GM21717 (cell line): ENCODE data around the gene CD247.

ENCODE experiments used
- ATAC-seq: cut with Tn5 transposase; IDR thresholded peaks from one replicate; pipeline ENCODE4 v1.9.1; 2021; ENCODE audit warnings: mild to moderate bottlenecking, moderate library complexity; ENCODE audit not compliant: unreplicated experiment

The CD247 gene

GRCh38 chr1:167489571-167490340 is 28.6 kb downstream of the CD247 start:
- ATAC-seq: no peak

- no peak for ATAC-seq
Observed at GRCh38 chr1:167488786-167489185, 29.5 kb downstream of the CD247 start.

DNA sequence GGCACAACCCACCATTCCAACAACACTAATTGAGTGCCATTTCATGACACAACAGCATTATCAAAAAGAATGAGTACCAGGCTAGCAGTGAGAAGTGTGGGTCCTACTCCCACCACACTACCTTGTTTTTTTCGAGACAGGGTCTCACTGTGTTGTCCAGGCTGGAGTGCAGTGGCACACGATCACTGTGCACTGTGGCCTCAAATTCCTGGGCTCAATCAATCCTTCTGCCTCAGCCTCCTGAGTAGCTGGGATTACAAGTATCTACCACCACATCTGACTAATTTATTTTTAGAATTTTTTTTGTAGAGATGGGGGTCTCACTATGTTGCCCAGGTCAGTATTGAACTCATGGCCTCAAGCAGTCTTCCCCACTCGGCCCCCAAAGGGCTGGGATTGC is 30.7 kb downstream of the CD247 start:
- ATAC-seq: no peak

GRCh38 chr1:167486090-167486824 is 32.1 kb downstream of the CD247 start:
- ATAC-seq: no peak

DNA sequence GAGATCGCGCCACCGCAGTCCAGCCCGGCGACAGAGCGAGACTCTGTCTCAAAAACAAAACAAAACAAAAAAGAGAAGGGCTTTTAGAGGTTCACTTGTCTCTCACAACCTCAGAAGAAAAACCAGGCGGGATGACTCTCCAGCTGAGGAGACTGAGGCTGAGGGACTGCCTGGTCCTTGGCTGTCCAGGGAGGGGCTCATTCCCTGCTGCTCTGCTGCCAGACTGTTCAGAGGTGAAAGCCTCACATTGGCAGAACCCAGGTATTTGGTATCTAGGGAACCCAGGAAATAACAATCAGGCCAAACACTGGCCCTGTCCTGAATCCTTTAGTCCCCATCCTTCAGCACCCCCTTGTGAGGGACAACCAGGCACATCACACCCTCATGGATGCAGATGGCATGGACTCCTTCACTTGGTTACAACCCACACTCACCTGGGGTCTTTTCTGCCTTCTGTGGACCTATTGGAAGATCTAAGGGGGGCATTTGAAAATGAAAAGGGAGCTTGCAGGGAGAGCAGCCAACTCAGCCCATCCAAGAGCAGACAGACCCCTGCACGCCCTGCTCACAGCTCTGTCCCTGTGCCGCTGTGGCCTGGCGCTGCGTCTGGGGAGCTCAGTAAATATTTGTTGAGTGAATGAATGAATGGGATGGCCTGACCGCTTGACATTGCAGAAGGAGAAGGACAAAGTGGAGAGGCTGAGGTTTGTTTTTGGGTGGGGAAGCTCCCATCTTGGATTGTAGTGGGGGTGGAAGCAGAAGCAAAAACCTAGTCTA is 33.4 kb downstream of the CD247 start:
- no peak for ATAC-seq

DNA sequence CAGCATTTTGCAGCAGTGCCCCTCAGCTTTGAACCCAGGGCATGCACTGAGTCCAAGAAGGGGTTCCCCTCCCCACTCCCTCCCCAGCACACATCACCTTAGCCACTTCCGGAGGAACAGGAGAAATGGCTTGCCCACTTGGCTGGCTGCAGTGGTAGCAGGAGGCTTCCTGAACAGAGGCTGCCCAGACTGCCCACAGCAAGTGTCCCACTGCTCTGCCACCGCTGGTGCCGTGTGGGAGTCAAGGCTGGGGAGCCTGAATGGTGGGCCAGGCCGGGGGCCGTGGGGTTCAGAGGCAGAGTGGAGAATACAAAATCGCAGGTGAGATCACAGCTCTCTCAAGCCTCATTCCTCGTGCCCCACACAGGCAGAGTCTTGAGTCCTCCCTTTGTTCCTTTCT is 34.5 kb downstream of the CD247 start:
- ATAC-seq: no peak

GRCh38 chr1:167482184-167482583 is 36.1 kb downstream of the CD247 start:
- ATAC-seq: no peak

GRCh38 chr1:167479331-167479979 is 38.9 kb downstream of the CD247 start:
- no peak for ATAC-seq

DNA sequence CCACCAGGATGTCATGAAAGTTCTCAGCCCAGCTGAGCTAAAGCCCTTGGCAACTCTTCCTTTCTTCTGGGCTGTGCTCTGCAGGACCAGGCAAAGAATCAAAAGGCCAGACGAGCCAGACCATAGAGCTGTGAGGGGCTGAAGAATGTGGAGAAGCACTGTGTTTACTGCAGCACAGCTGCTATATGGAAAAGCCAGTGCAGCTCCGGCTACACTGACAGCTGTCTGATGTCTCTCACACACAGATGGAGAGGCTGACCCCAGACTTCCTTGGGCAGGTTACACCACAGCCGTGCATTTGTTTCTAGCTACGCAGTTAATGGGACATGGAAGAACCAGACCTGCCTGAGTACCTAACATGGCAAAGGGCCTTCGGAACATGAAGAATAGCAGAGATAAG is 40.3 kb downstream of the CD247 start:
- no peak for ATAC-seq

- no peak for ATAC-seq
Observed at GRCh38 chr1:167476061-167476460, 42.3 kb downstream of the CD247 start.

- no peak for ATAC-seq
Observed at GRCh38 chr1:167474191-167474641, 44.1 kb downstream of the CD247 start.

GRCh38 chr1:167473761-167474160 is 44.6 kb downstream of the CD247 start:
- no peak for ATAC-seq

- no peak for ATAC-seq
Observed at GRCh38 chr1:167472752-167473521, 45.4 kb downstream of the CD247 start.

DNA sequence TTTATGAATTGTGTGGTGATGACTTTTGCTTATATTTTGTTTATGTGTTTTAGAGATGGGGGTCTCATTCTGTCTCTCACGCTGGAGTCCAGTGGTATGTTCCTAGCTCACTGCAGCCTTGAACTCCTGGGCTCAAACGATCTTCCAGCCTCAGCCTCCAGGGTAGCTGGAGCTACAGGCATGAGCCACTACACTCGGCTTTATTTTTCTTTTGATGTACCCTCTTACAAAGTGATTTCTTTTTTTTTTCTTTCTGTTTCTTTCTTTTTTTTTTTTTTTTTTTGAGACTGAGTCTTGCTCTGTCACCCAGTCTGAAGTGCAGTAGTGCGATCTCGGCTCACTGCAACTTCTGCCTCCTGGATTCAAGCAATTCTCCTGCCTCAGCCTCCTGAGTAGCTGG is 46.8 kb downstream of the CD247 start:
- no peak for ATAC-seq

DNA sequence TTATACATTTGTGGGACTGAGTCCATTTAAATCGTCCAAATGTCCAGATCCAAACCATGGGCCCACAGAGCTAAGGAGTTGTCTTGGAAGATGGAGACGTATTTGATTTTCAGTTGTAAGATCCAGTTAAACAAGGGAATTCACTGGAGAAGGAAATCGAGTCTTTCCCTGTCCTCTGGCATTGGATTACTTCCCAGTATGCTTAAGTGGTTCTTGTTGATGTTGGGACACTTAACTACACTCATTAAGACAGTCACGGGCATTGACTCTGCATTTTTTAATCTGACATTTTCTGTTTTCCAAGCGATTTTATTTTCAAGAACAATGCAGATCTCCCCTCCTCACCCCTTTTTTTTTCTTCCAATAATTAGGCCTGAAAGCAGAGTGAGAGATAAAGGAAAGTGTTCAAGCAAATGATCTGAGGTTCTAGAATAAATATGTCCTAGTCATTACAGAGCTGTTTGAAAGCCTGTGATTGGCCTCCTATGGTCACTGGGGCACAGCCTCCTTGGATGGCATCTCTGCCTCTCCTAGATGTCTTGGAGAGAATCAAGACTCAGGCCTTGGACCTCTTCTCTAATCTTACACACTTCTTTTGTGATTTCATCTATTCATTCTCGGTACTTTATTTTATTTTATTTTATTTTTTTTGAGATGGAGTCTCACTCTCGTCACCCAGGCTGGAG is 48.9 kb downstream of the CD247 start:
- ATAC-seq: no peak

DNA sequence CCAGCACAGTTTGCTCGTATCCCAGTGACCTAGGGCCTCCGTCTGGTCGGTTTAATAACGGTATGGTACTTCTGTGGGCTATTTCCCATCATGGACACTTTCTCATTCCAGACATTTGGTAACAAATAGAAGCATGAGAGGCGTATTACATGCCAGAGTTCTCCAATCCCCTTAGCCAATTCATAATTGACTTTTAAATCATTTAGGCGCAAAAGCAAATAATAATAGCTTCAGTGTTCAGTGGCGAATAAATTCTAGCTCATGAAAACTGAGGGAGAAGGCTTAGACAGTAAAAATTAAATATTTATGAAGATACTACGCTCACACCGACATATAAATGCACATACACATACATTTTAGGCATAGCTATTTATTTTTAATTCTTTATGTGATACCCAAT is 50.6 kb downstream of the CD247 start:
- ATAC-seq: no peak

GRCh38 chr1:167467126-167467710 is 51.1 kb downstream of the CD247 start:
- ATAC-seq: no peak

- ATAC-seq: no peak
Observed at GRCh38 chr1:167465743-167466142, 52.6 kb downstream of the CD247 start.

DNA sequence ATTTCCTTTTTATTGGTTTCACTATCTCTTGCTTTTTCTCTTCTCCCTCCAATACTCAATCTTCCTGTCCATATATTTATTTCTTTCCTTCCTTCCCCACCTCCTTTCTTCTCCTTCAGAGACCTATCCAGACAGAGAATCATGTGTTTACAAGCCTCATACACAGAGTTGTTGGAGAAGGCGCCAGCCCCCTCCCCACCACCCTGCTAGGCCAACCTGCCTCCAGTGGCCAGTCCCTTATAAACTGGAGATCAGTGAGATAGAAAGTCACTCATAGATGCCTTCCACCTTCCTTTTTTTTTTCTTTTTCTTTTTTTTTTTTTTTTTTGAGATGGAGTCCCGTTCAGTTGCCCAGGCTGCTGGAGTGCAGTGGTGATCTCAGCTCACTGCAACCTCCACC is 53.3 kb downstream of the CD247 start:
- ATAC-seq: no peak
